Upper lobe of right lung (tissue), 1 donor: ENCODE results near the gene SEBOX. TPM values are rescaled to one million over a fixed set of nuclear protein-coding genes. Genes with fewer than 3 reads are reported as not detected.

Experiments used
- ATAC-seq: fragments of 200-7000 bp; cut with Tn5 transposase; one replicate; pipeline ENCODE4 v1.9.1; 2020; ENCODE audit warnings: mild to moderate bottlenecking, moderate library complexity
- DNase-seq: peaks from one replicate; pipeline ENCODE4 v3.0.0-alpha.2; 2020
- H3K27ac ChIP-seq: fragments of 200-600 bp; one replicate; pipeline ENCODE4 v1.8.0; 2022
- H3K27me3 ChIP-seq: fragments of 200-600 bp; one replicate; pipeline ENCODE4 v1.8.0; 2022; ENCODE audit warnings: mild to moderate bottlenecking
- H3K36me3 ChIP-seq: fragments of 200-600 bp; one replicate; pipeline ENCODE4 v1.8.0; 2022
- H3K4me1 ChIP-seq: fragments of 200-600 bp; one replicate; pipeline ENCODE4 v1.8.0; 2022
- H3K4me3 ChIP-seq: fragments of 200-600 bp; one replicate; pipeline ENCODE4 v1.8.0; 2022; ENCODE audit warnings: mild to moderate bottlenecking
- H3K9me3 ChIP-seq: fragments of 200-600 bp; one replicate; pipeline ENCODE4 v1.8.0; 2022
- CTCF ChIP-seq: fragments of 200-600 bp; IDR thresholded peaks from one replicate; pipeline ENCODE4 v1.8.0; 2022; ENCODE audit warnings: antibody characterized with exemption
- intact Hi-C: fragments of 100-400 bp; cut with DNase I; formaldehyde crosslinking; loops from one replicate; pipeline ENCODE4 v1.11.0; 2022
- long read RNA-seq: library from polyadenylated mRNA; unstranded; transcript quantifications from one replicate; pipeline ENCODE4 v2.0.0, GENCODE V29; 2021
- total RNA-seq: library from RNA; stranded (reverse); fragmentation: NEBNext Ultra II Directional; extraction: Animal tissue kit (Norgen Biotek cat#: 25700); gene quantifications from one replicate; pipeline ENCODE4 v1.2.1, GENCODE V29; 2021
- donor health status: DM: no; HTN: yes; CAD: no; lungs with severe emphysema.

SEBOX gene
- total RNA-seq: not detected
- long read RNA-seq: 0 reads

- ATAC-seq: no peak
- no peak for TF ChIP-seq CTCF
- intact Hi-C loops: no loop called here
- Histone ChIP-seq H3K9me3 (no peaks in the 10 kb centered on the region), H3K27me3 (no peaks in the 10 kb centered on the region), H3K4me3 (no peak within 1 kb of the TSS), H3K27ac (no peak within 1 kb of the TSS), H3K36me3 (peaks cover 48% of the 10 kb centered on the region), H3K4me1 (no peaks in the 10 kb centered on the region)
- DNase-seq: peak; percentile 54
These were observed at the start of gene SEBOX for GRCh38 chr17:28364665-28365363. Gene SEBOX (minus strand): TSS chr17:28365199. CDS start chr17:28365151, 48 bp downstream.

- Histone ChIP-seq H3K4me1 (no peaks in the 10 kb centered on the region), H3K27me3 (no peaks in the 10 kb centered on the region), H3K4me3 (no peak overlapping the region), H3K27ac (no peak overlapping the region), H3K36me3 (no peaks in the 10 kb centered on the region), H3K9me3 (no peaks in the 10 kb centered on the region)
- no peak for TF ChIP-seq CTCF
- DNase-seq (no peak), ATAC-seq (no peak)
- intact Hi-C loops: no loop called here
These were observed 48.8 kb upstream of the SEBOX start for GRCh38 chr17:28413804-28414203.

- H3K4me1 ChIP-seq: no peaks in the 10 kb centered on the region
- ATAC-seq (no peak), DNase-seq (no peak)
- intact Hi-C loops: no loop called here
- H3K27me3 ChIP-seq: no peaks in the 10 kb centered on the region
- no peak overlapping the region for H3K27ac ChIP-seq
- no peaks in the 10 kb centered on the region for H3K9me3 ChIP-seq
- TF ChIP-seq CTCF: no peak
- H3K4me3 ChIP-seq: no peak overlapping the region
- H3K36me3 ChIP-seq: no peaks in the 10 kb centered on the region
These were observed 47.1 kb upstream of the SEBOX start for GRCh38 chr17:28412099-28412498.

- no peak for DNase-seq
- intact Hi-C loops: no loop called here
- peaks cover 14% of the 10 kb centered on the region for H3K4me1 ChIP-seq
- H3K36me3 ChIP-seq: no peaks in the 10 kb centered on the region
- TF ChIP-seq CTCF: no peak
- no peaks in the 10 kb centered on the region for H3K27me3 ChIP-seq
- no peak overlapping the region for H3K4me3 ChIP-seq
- no peak for ATAC-seq
- no peaks in the 10 kb centered on the region for H3K9me3 ChIP-seq
- H3K27ac ChIP-seq: no peak overlapping the region
These were observed 42.9 kb upstream of the SEBOX start for GRCh38 chr17:28407974-28408306.

- TF ChIP-seq CTCF: no peak
- H3K4me1 ChIP-seq: peaks cover 14% of the 10 kb centered on the region
- no peak overlapping the region for H3K4me3 ChIP-seq
- intact Hi-C loops: no loop called here
- no peak for ATAC-seq
- H3K27me3 ChIP-seq: no peaks in the 10 kb centered on the region
- DNase-seq: no peak
- no peaks in the 10 kb centered on the region for H3K9me3 ChIP-seq
- no peaks in the 10 kb centered on the region for H3K36me3 ChIP-seq
- no peak overlapping the region for H3K27ac ChIP-seq
These were observed 42.4 kb upstream of the SEBOX start for GRCh38 chr17:28407130-28407973.
